Osteocyte (in vitro differentiated cells): ENCODE measurements around the gene ZNF736. TPM values are rescaled to one million over a fixed set of nuclear protein-coding genes. Genes with fewer than 3 reads are reported as not detected.
"Not testable (repeated sequence)": the region's sequence is repeated elsewhere in the genome, so short reads cannot be mapped to it uniquely, and the experiment has no call there.

ENCODE experiments used
- DNase-seq: peaks from one replicate; pipeline ENCODE4 v3.0.0; 2021; ENCODE audit warnings: mixed read lengths; ENCODE audit not compliant: unreplicated experiment; ENCODE audit errors: extremely low spot score
- H3K27ac Mint-ChIP-seq: one replicate; pipeline ENCODE4 v1.8.0; 2021; ENCODE audit warnings: mild to moderate bottlenecking, mixed read lengths; ENCODE audit not compliant: unreplicated experiment
- H3K27me3 Mint-ChIP-seq: one replicate; pipeline ENCODE4 v1.8.0; 2021; ENCODE audit warnings: mixed read lengths; ENCODE audit not compliant: unreplicated experiment
- H3K36me3 Mint-ChIP-seq: one replicate; pipeline ENCODE4 v1.8.0; 2021; ENCODE audit warnings: mixed read lengths; ENCODE audit not compliant: unreplicated experiment
- H3K4me1 Mint-ChIP-seq: one replicate; pipeline ENCODE4 v1.8.0; 2021; ENCODE audit warnings: mixed read lengths; ENCODE audit not compliant: unreplicated experiment
- H3K4me3 Mint-ChIP-seq: one replicate; pipeline ENCODE4 v1.8.0; 2021; ENCODE audit warnings: mild to moderate bottlenecking, moderate library complexity, mixed read lengths; ENCODE audit not compliant: unreplicated experiment
- H3K9me3 Mint-ChIP-seq: one replicate; pipeline ENCODE4 v1.8.0; 2021; ENCODE audit warnings: mixed read lengths; ENCODE audit not compliant: unreplicated experiment
- CTCF ChIP-seq: fragments of 200-600 bp; sonication (generic); IDR thresholded peaks from 2 replicates; pipeline ENCODE4 v1.5.0; 2021; ENCODE audit warnings: antibody characterized with exemption, mild to moderate bottlenecking, moderate library complexity
- total RNA-seq: library from RNA; stranded (reverse); gene quantifications from 2 replicates; pipeline ENCODE4 v1.2.1, GENCODE V29; 2021

ZNF736 gene
- total RNA-seq, 1 donor from 2014 or later: not detected

GRCh38 chr7:64314566-64314965 is 805 bp downstream of the ZNF736 start:
- DNase-seq: no peak
- no peak overlapping the region for H3K4me3 Mint-ChIP-seq
- no peak overlapping the region for H3K27ac Mint-ChIP-seq

GRCh38 chr7:64316031-64316742 is 2.4 kb downstream of the ZNF736 start:
- H3K9me3 Mint-ChIP-seq: peaks cover 24% of the 10 kb centered on the region
- H3K4me3 Mint-ChIP-seq: not testable (repeated sequence)

More at GRCh38 chr7:64314566-64314965, 805 bp downstream of the ZNF736 start:
- Mint-ChIP-seq H3K27me3 (no peaks in the 10 kb centered on the region), H3K4me1 (no peaks in the 10 kb centered on the region), H3K9me3 (peaks cover 23% of the 10 kb centered on the region), H3K36me3 (no peaks in the 10 kb centered on the region)
- no peak for TF ChIP-seq CTCF

GRCh38 chr7:64320547-64321513 is 7.1 kb downstream of the ZNF736 start:
- Mint-ChIP-seq H3K36me3 (no peaks in the 10 kb centered on the region), H3K27ac (no peak overlapping the region), H3K4me1 (no peaks in the 10 kb centered on the region), H3K9me3 (peaks cover 34% of the 10 kb centered on the region), H3K27me3 (no peaks in the 10 kb centered on the region), H3K4me3 (no peak overlapping the region)
- no peak for TF ChIP-seq CTCF
- DNase-seq: no peak

More at GRCh38 chr7:64316031-64316742, 2.4 kb downstream of the ZNF736 start:
- not testable (repeated sequence) for H3K4me1 Mint-ChIP-seq, H3K27me3 Mint-ChIP-seq, DNase-seq, H3K36me3 Mint-ChIP-seq, H3K27ac Mint-ChIP-seq

GRCh38 chr7:64324166-64324565 is 10.4 kb downstream of the ZNF736 start:
- H3K4me3 Mint-ChIP-seq, H3K27ac Mint-ChIP-seq, DNase-seq, H3K36me3 Mint-ChIP-seq, H3K4me1 Mint-ChIP-seq, H3K27me3 Mint-ChIP-seq: not testable (repeated sequence)
- peaks cover 46% of the 10 kb centered on the region for H3K9me3 Mint-ChIP-seq

- not testable (repeated sequence) for H3K27ac Mint-ChIP-seq, H3K4me1 Mint-ChIP-seq, H3K4me3 Mint-ChIP-seq, H3K27me3 Mint-ChIP-seq, DNase-seq, H3K36me3 Mint-ChIP-seq
- peaks cover 54% of the 10 kb centered on the region for H3K9me3 Mint-ChIP-seq
Observed at GRCh38 chr7:64348713-64349210, 35.0 kb downstream of the ZNF736 start.

- H3K36me3 Mint-ChIP-seq: no peaks in the 10 kb centered on the region
- peaks cover 61% of the 10 kb centered on the region for H3K9me3 Mint-ChIP-seq
- no peak overlapping the region for H3K27ac Mint-ChIP-seq
- H3K4me3 Mint-ChIP-seq: no peak overlapping the region
- DNase-seq: no peak
- no peaks in the 10 kb centered on the region for H3K4me1 Mint-ChIP-seq
- H3K27me3 Mint-ChIP-seq: no peaks in the 10 kb centered on the region
- no peak for TF ChIP-seq CTCF
Observed at GRCh38 chr7:64359543-64359942, 45.8 kb downstream of the ZNF736 start.
